Calu3 (cell line): ENCODE measurements around the gene TSPAN13. TPM values are rescaled to one million over a fixed set of nuclear protein-coding genes. Genes with fewer than 3 reads are reported as not detected.

Source experiments
- BruUV-seq: library from RNA; stranded (reverse); fragments of 400-500 nt; replicated peaks from 2 replicates; lab custom pipeline; 2021; lab: Mats Ljungman, UMichigan
- CTCF ChIA-PET: fragments of 300-600 bp; sonication (Branson Sonifier 250); formaldehyde crosslinking; loops from one replicate; lab custom pipeline; 2022; ENCODE audit warnings: antibody characterized with exemption; lab: Charles Lee
- DNase-seq: peaks from one replicate; pipeline ENCODE4 v3.0.0; 2022
- H3K27ac Mint-ChIP-seq: one replicate; pipeline ENCODE4 v1.8.0; 2022; ENCODE audit warnings: mixed read lengths; ENCODE audit not compliant: unreplicated experiment
- H3K27me3 Mint-ChIP-seq: one replicate; pipeline ENCODE4 v1.8.0; 2022; ENCODE audit warnings: mixed read lengths; ENCODE audit not compliant: unreplicated experiment
- H3K36me3 Mint-ChIP-seq: one replicate; pipeline ENCODE4 v1.8.0; 2022; ENCODE audit warnings: mild to moderate bottlenecking, moderate library complexity, mixed read lengths; ENCODE audit not compliant: insufficient read depth, unreplicated experiment
- H3K4me1 Mint-ChIP-seq: one replicate; pipeline ENCODE4 v1.8.0; 2022; ENCODE audit warnings: mild to moderate bottlenecking, low read depth, mixed read lengths; ENCODE audit not compliant: unreplicated experiment
- H3K4me3 Mint-ChIP-seq: one replicate; pipeline ENCODE4 v1.8.0; 2022; ENCODE audit warnings: mild to moderate bottlenecking, low read depth, moderate library complexity, mixed read lengths; ENCODE audit not compliant: unreplicated experiment
- H3K9me3 Mint-ChIP-seq: one replicate; pipeline ENCODE4 v1.8.0; 2022; ENCODE audit warnings: low read depth, mixed read lengths; ENCODE audit not compliant: unreplicated experiment
- CTCF ChIP-seq: fragments of 200-600 bp; IDR thresholded peaks from one replicate; pipeline ENCODE4 v1.8.0; 2022; ENCODE audit warnings: antibody characterized with exemption; ENCODE audit not compliant: unreplicated experiment
- intact Hi-C: fragments of 100-400 bp; cut with micrococcal nuclease; formaldehyde crosslinking; loops from one replicate; pipeline ENCODE4 v1.10.0; 2022; ENCODE audit not compliant: unreplicated experiment
- total RNA-seq: library from RNA; stranded (reverse); gene quantifications from 2 replicates; pipeline ENCODE4 v1.2.3, GENCODE V29; 2022

Gene TSPAN13
- total RNA-seq, 1 experiment from 2014 or later = 148 TPM

- intact Hi-C loops = no loop called here
- no peak for DNase-seq
- BruUV-seq = no TSS peak
- Mint-ChIP-seq H3K9me3 (no peaks in the 10 kb centered on the region), H3K27me3 (no peaks in the 10 kb centered on the region), H3K4me1 (peaks cover 9% of the 10 kb centered on the region), H3K27ac (no peak overlapping the region), H3K4me3 (no peak overlapping the region), H3K36me3 (no peaks in the 10 kb centered on the region)
- no peak for TF ChIP-seq CTCF
- CTCF ChIA-PET = no interaction called here
These were observed 22.5 kb downstream of the TSPAN13 start for GRCh38 chr7:16776053-16776452.

GRCh38 chr7:16778476-16778875 is 24.9 kb downstream of the TSPAN13 start:
- no TSS peak for BruUV-seq
- no peaks in the 10 kb centered on the region for H3K9me3 Mint-ChIP-seq
- no peak overlapping the region for H3K4me3 Mint-ChIP-seq
- no peaks in the 10 kb centered on the region for H3K36me3 Mint-ChIP-seq
- intact Hi-C loops = no loop called here
- H3K4me1 Mint-ChIP-seq = peaks cover 9% of the 10 kb centered on the region
- H3K27me3 Mint-ChIP-seq = no peaks in the 10 kb centered on the region
- no peak overlapping the region for H3K27ac Mint-ChIP-seq
- no peak for DNase-seq
- TF ChIP-seq CTCF = no peak
- CTCF ChIA-PET = no interaction called here

GRCh38 chr7:16779051-16779450 is 25.5 kb downstream of the TSPAN13 start:
- BruUV-seq = no TSS peak
- Mint-ChIP-seq H3K36me3 (no peaks in the 10 kb centered on the region), H3K4me1 (peaks cover 9% of the 10 kb centered on the region), H3K27me3 (no peaks in the 10 kb centered on the region), H3K9me3 (no peaks in the 10 kb centered on the region), H3K27ac (no peak overlapping the region), H3K4me3 (no peak overlapping the region)
- intact Hi-C loops = no loop called here
- no peak for TF ChIP-seq CTCF
- no peak for DNase-seq
- CTCF ChIA-PET = no interaction called here

GRCh38 chr7:16780596-16780995 is 27.0 kb downstream of the TSPAN13 start:
- intact Hi-C loops = loop anchor here (5.0 kb wide), 1 partner anchor 173 kb away; no protein-coding TSS in a partner anchor
- Mint-ChIP-seq H3K4me1 (peaks cover 10% of the 10 kb centered on the region), H3K27me3 (no peaks in the 10 kb centered on the region), H3K36me3 (peaks cover 6% of the 10 kb centered on the region), H3K27ac (no peak overlapping the region), H3K4me3 (no peak overlapping the region), H3K9me3 (no peaks in the 10 kb centered on the region)
- CTCF ChIA-PET = no interaction called here
- no peak for DNase-seq
- no TSS peak for BruUV-seq
- no peak for TF ChIP-seq CTCF
